LHCN-M2 (cell line): ENCODE data around the gene PSMC3. TPM values are rescaled to one million over a fixed set of nuclear protein-coding genes. Genes with fewer than 3 reads are reported as not detected.

ENCODE experiments used
- DNase-seq: peaks from one replicate; pipeline ENCODE4 v3.0.0-alpha.2; 2012; ENCODE audit warnings: low read depth
- total RNA-seq: library from RNA; depleted of rRNA; stranded (reverse); fragments of >200 nt; gene quantifications from 2 replicates; pipeline ENCODE4 v1.2.3, GENCODE V29; 2014; rRNA removed

PSMC3 gene
- total RNA-seq, 1 experiment from 2014 or later: 268 TPM

GRCh38 chr11:47376525-47377371 lies 49.5 kb downstream of the PSMC3 start:
- DNase-seq: no peak

GRCh38 chr11:47376107-47376524 lies 50.1 kb downstream of the PSMC3 start:
- no peak for DNase-seq

- no peak for DNase-seq
These were observed 50.6 kb downstream of the PSMC3 start for GRCh38 chr11:47375546-47376085.

GRCh38 chr11:47375020-47375419 lies 51.2 kb downstream of the PSMC3 start:
- no peak for DNase-seq

GRCh38 chr11:47374720-47375019 lies 51.6 kb downstream of the PSMC3 start:
- DNase-seq: no peak

- peak; percentile 53 for DNase-seq
These were observed 52.1 kb downstream of the PSMC3 start for GRCh38 chr11:47373876-47374719.

- no peak for DNase-seq
These were observed 53.8 kb downstream of the PSMC3 start for GRCh38 chr11:47372422-47372821.

- no peak for DNase-seq
These were observed 56.6 kb downstream of the PSMC3 start for GRCh38 chr11:47369676-47370075.

Other genes starting within 250 kb of the PSMC3 start
- 111 TPM in 2 replicates for gene ARFGAP2, start 249.6 kb downstream of the PSMC3 start, total RNA-seq
- 19.6 and 21.0 TPM in 2 replicates for gene PACSIN3, start 240.0 kb downstream of the PSMC3 start, total RNA-seq
- gene DDB2, start 211.5 kb downstream of the PSMC3 start, total RNA-seq: 48.8 and 56.8 TPM in 2 replicates
- gene ACP2, start 177.6 kb downstream of the PSMC3 start, total RNA-seq: 65.1 and 76.6 TPM in 2 replicates
- 9.4 and 10.8 TPM in 2 replicates for gene NR1H3, start 168.4 kb downstream of the PSMC3 start, total RNA-seq
- 23.4 and 23.8 TPM in 2 replicates for gene MADD, start 156.3 kb downstream of the PSMC3 start, total RNA-seq
- not detected in 2 replicates for gene MYBPC3, start 73.7 kb downstream of the PSMC3 start, total RNA-seq
- not detected in 2 replicates for gene SPI1, start 47.9 kb downstream of the PSMC3 start, total RNA-seq
- gene SLC39A13, start 17.8 kb downstream of the PSMC3 start, total RNA-seq: 157 and 159 TPM in 2 replicates
- gene RAPSN, start 22.7 kb upstream of the PSMC3 start, total RNA-seq: 159 and 164 TPM in 2 replicates
- 39.8 and 47.5 TPM in 2 replicates for gene CELF1, start 126.7 kb upstream of the PSMC3 start, total RNA-seq
- gene PTPMT1, start 139.2 kb upstream of the PSMC3 start, total RNA-seq: 88.1 and 94.3 TPM in 2 replicates
- 25.3 and 30.4 TPM in 2 replicates for gene KBTBD4, start 152.5 kb upstream of the PSMC3 start, total RNA-seq
- gene NDUFS3, start 152.6 kb upstream of the PSMC3 start, total RNA-seq: 83.5 and 104 TPM in 2 replicates
- gene FAM180B, start 160.2 kb upstream of the PSMC3 start, total RNA-seq: not detected in 2 replicates
- gene C1QTNF4, start 168.0 kb upstream of the PSMC3 start, total RNA-seq: 0.19 TPM in 1 of 2 replicates, not detected in the other
- 142 and 143 TPM in 2 replicates for gene MTCH2, start 216.1 kb upstream of the PSMC3 start, total RNA-seq